Measurements from ENCODE around the gene ANKHD1. TPM values are rescaled to one million over a fixed set of nuclear protein-coding genes. Genes with fewer than 3 reads are reported as not detected.
"Not testable (repeated sequence)": the region's sequence is repeated elsewhere in the genome, so short reads cannot be mapped to it uniquely, and the experiment has no call there.

The ANKHD1 gene
- total RNA-seq, 1 donor from 2014 or later = 121 TPM

- no peak for DNase-seq
Measured at GRCh38 chr5:140565024-140565779, 163.6 kb downstream of the ANKHD1 start.

GRCh38 chr5:140565780-140566095 is 164.1 kb downstream of the ANKHD1 start:
- no peak for DNase-seq

- no peak for DNase-seq
Measured at GRCh38 chr5:140566665-140567064, 165.0 kb downstream of the ANKHD1 start.

- no peak for DNase-seq
Measured at GRCh38 chr5:140567136-140567818, 165.6 kb downstream of the ANKHD1 start.

GRCh38 chr5:140567871-140568270 is 166.2 kb downstream of the ANKHD1 start:
- no peak for DNase-seq

- no peak for DNase-seq
Measured at GRCh38 chr5:140568443-140569063, 166.9 kb downstream of the ANKHD1 start.

GRCh38 chr5:140569197-140569596 is 167.6 kb downstream of the ANKHD1 start:
- no peak for DNase-seq

GRCh38 chr5:140570058-140570457 is 168.4 kb downstream of the ANKHD1 start:
- no peak for DNase-seq

- no peak for DNase-seq
Measured at GRCh38 chr5:140570488-140570887, 168.9 kb downstream of the ANKHD1 start.

GRCh38 chr5:140571105-140571504 is 169.5 kb downstream of the ANKHD1 start:
- no peak for DNase-seq

GRCh38 chr5:140573683-140574082 is 172.1 kb downstream of the ANKHD1 start:
- no peak for DNase-seq

GRCh38 chr5:140574165-140574564 is 172.5 kb downstream of the ANKHD1 start:
- DNase-seq = no peak

- DNase-seq = no peak
Measured at GRCh38 chr5:140575309-140575708, 173.7 kb downstream of the ANKHD1 start.

- no peak for DNase-seq
Measured at GRCh38 chr5:140576776-140577201, 175.2 kb downstream of the ANKHD1 start.

GRCh38 chr5:140579188-140579747 is 177.6 kb downstream of the ANKHD1 start:
- DNase-seq = not testable (repeated sequence)

GRCh38 chr5:140587495-140587894 is 185.9 kb downstream of the ANKHD1 start:
- DNase-seq = no peak

- no peak for DNase-seq
Measured at GRCh38 chr5:140588311-140589070, 186.9 kb downstream of the ANKHD1 start.

Small RNA genes within 50 kb of the gene (small RNA-seq; reads per million reads assigned to genes)
- not detected for gene RF00279 (ENCODE audit: low replicate concordance)
- not detected for gene RF00443 (ENCODE audit: low replicate concordance)
- gene RNU4-14P (ENCODE audit: low replicate concordance) = not detected

Other genes starting within 250 kb of the ANKHD1 start
- gene CYSTM1, start 226.6 kb upstream of the ANKHD1 start, total RNA-seq = 8.3 TPM
- 64.2 TPM for gene PFDN1, start 98.7 kb upstream of the ANKHD1 start, total RNA-seq
- 18.6 TPM for gene HBEGF, start 55.2 kb upstream of the ANKHD1 start, total RNA-seq
- gene SLC4A9, start 41.6 kb upstream of the ANKHD1 start, total RNA-seq = 1.6 TPM
- not detected for gene EIF4EBP3, start 145.8 kb downstream of the ANKHD1 start, total RNA-seq
- gene SRA1, start 155.6 kb downstream of the ANKHD1 start, total RNA-seq = 18.9 TPM
- gene APBB3, start 162.8 kb downstream of the ANKHD1 start, total RNA-seq = 32.6 TPM
- 9.7 TPM for gene SLC35A4, start 163.0 kb downstream of the ANKHD1 start, total RNA-seq
- gene CD14, start 231.3 kb downstream of the ANKHD1 start, total RNA-seq = 15.7 TPM
- 17.8 TPM for gene TMCO6, start 237.6 kb downstream of the ANKHD1 start, total RNA-seq
- gene NDUFA2, start 245.8 kb downstream of the ANKHD1 start, total RNA-seq = 27.7 TPM
- 93.7 TPM for gene IK, start 246.0 kb downstream of the ANKHD1 start, total RNA-seq